DMS53 (cell line): ENCODE measurements around the gene MS4A4A.
"Not testable (repeated sequence)": the region's sequence is repeated elsewhere in the genome, so short reads cannot be mapped to it uniquely, and the experiment has no call there.

Experiments
- DNase-seq: peaks from one replicate; lab custom pipeline; 2025; lab: John Stamatoyannopoulos, UW

MS4A4A gene

GRCh38 chr11:60280412-60280811, at the start of gene MS4A4A:
TSS of gene MS4A4A (plus strand) at chr11:60280666. CDS start at chr11:60280676, 10 bp downstream.
- no peak for DNase-seq

DNA sequence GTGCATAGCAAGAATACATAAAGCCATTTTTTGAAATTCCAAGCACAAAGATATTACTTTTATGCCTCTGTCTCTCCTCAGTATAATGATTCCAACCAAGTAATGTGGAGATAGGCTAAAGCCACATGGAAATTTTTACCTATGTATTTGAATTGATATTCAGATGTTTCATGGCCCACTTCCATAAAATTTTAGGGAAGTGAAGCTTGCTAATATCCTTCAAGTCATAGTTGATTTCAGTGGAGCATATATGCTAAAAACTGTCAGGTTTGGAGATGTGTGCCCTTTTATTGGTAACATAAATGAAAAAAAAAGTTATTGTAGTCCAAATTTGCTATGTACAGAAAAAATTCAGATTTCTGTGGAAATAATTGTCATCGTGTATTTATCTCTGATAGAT, 49.8 kb upstream of the MS4A4A start:
- no peak for DNase-seq

GRCh38 chr11:60235321-60235720, 45.1 kb upstream of the MS4A4A start:
- no peak for DNase-seq

DNA sequence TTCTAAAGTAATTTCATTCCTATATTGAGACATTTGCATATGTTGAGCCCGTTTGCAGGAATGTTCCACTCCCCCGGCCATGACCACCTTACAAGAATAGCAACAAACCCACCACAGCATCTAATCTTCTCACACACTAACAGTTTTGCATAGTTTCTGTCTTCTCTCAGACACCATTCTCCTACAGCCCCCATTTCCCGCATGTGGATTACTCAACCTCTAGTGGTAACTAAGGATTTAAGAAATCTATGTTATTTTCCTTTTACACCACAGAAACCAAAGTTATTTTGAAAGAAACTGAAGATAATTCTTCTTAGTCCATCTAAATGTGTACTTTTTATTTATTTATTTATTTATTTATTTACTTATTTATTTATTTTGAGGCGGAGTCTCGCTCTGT, 39.8 kb upstream of the MS4A4A start:
- no peak for DNase-seq

DNA sequence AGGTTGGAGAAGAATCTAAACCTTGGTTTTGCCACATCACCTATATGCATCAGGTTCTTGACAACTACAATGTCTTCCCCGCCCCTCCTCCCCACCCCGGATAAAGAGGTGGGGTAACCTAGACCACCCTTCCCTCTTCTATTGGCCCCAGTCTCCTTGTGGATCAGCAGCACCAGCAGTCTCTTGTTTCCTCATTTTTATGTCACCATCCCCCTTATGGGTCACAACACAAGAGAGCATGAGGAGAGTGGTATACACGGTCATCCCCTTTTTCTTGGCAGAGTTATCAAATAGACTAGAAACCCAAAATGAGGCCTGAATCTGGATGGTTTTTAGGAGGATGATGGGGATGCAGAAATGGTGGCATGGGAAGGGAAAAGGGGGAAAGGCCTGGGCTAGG, 38.7 kb upstream of the MS4A4A start:
- no peak for DNase-seq

- DNase-seq, result no peak
Observed at GRCh38 chr11:60242740-60243239, 37.7 kb upstream of the MS4A4A start, which contains the start of gene MS4A4E. TSS of gene MS4A4E (minus strand) at chr11:60243137. CDS start at chr11:60230055, 13,082 bp downstream.

DNA sequence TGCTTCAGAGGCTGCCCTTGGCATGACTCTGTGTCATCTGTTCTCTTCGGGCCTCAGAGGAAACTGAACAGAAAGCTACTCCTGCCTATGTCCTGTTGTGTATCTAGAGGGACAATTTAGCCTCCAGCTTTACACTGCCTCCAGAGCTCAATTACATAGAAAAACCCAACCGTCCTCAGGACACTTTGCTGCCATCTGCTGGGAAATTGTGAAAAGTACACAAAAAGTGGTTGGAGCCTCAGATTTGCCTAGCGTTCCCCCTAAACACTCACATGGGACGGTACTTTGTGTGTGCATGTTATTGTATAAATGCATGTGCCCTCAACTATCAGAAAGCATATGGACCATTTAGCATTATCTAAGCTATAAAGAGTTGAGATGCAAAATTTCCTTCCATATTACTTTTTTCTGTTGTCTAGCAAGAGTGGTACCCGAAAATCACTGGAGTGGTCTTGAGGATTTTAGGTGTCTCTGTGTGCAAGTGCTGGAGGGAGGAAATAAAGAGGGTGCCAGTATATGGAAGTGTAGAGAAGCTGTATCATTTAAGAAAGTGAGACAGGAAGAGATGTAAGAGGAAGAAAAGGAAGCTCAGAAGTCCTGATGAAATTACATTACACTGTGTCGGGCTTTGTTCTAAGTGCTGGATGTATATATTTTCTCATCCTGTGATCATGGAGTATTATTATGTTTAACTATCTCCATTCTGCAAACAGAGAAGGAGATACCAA, 28.8 kb upstream of the MS4A4A start:
- peak; percentile 20 for DNase-seq

DNA sequence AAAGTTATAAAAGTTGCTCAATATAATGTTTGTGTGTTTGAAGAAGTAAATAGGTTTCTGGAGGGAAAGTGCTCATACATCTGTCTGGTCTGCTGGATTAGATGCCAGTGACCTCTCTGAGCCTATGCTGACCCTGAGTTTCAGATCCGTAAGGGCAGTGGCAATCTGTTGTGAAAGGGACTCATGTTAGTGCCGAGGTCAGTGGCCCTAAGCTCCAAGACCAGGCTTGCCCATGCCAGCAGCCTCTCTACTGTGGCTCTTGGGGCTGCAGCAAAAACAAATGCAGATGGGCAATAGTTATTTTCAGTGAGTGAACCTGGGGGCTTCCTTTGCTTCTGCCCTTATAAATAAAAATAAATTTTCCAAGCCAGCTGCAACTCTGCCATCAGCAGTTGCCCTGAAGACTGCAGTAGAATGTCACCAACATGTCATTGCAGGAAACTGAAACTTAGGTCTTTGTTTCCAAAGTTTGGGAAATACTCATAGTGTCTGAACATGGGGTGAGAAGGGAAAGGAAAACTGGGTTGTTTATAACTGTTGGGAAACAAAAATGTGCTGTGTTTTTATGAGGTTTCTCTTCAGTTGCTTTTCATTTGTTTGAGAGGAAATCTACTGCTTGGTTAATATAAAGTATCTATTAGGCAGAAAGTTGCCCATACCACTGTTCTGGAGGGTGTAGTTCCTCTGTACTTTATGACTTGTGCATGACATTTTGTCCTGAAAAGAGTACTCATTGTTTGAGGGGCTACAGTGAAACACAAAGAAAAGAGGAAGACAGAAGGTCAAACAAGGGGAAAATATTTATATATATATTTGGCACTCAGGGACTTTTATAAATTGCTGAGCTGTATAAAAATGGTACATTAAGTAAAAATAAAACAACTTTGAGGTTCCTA, 28.0 kb upstream of the MS4A4A start:
- DNase-seq, result no peak

- no peak for DNase-seq
Observed at GRCh38 chr11:60257956-60258722, 22.3 kb upstream of the MS4A4A start.

- DNase-seq, result no peak
Observed at GRCh38 chr11:60261014-60261413, 19.5 kb upstream of the MS4A4A start.

DNA sequence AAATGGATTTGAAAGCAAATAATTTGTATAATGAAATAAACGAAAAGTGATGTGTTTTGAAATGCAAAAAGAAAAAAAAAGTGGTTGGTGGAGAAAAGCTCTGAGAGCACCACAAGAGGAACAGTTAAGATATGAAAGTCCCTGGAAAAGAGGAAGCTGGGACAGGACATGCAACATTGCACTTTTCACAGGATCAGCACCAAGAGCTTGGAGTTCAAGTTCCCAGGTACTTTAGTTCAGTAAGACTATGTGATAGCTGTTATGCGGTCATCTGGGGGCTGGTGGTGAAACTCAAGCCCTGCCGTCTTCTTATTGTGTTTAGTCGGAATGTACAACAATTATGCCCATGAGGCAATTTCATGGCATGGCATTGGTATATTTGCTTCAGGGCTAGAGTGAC, 17.1 kb upstream of the MS4A4A start:
- no peak for DNase-seq

GRCh38 chr11:60264644-60265043, 15.8 kb upstream of the MS4A4A start:
- DNase-seq, result no peak

- DNase-seq, result peak; percentile 73
Observed at GRCh38 chr11:60265373-60266214, 14.9 kb upstream of the MS4A4A start.

- no peak for DNase-seq
Observed at GRCh38 chr11:60274416-60274815, 6.0 kb upstream of the MS4A4A start.

- no peak for DNase-seq
Observed at GRCh38 chr11:60281485-60281884, 1.0 kb downstream of the MS4A4A start.

DNA sequence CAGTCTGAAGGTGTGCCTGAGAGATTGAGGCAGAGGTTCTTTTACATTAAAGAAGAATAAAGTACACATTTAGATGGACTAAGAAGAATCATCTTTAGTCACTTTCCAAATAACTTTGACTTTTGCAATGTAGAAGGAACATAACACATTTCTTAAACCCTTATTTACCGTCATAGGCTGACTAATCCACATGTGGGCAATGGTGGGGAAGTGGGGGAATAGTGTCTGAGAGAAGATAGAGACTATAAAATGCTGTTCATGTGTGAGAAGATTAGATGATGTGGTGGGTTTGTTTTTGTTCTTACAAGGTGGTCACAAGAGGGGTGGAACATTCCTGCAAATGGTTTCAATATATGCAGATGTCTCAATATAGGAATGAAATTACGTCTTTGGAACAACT, 1.8 kb downstream of the MS4A4A start:
- DNase-seq, result no peak

- DNase-seq, result peak; percentile 9
Observed at GRCh38 chr11:60285411-60286126, 5.1 kb downstream of the MS4A4A start.

DNA sequence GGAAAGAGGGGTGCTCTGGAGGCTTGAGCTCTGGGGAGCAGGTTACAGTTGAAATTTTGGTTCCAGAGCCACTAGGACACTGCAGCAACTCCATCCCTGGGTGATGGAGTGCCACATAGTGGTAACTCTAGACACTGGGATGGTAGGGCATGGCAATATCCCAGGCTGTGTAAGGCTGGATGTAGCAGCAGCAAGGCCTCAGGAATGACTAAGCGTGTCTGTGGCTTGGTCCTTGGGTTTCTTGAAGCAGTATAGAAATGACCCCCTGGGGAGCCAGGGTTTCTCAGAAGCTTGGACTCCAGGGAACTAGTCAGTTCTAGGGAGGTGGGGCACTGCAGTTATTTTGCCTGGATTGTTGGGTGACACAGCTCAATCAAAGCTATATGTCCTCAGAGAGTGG, 8.1 kb downstream of the MS4A4A start:
- no peak for DNase-seq

DNA sequence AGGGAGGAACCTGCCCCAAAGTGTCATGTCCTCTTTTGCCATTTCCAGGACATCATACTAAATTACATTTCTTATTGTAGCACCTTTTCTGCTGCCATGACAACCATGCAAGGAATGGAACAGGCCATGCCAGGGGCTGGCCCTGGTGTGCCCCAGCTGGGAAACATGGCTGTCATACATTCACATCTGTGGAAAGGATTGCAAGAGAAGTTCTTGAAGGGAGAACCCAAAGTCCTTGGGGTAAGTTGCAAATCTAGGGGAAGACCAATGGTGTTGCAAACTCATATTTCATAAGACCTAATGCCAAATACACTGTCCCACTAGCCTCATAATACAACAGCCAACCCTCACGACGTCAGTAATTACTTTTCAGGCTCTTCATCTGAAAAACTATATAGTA, 11.7 kb downstream of the MS4A4A start:
- DNase-seq, result no peak

DNA sequence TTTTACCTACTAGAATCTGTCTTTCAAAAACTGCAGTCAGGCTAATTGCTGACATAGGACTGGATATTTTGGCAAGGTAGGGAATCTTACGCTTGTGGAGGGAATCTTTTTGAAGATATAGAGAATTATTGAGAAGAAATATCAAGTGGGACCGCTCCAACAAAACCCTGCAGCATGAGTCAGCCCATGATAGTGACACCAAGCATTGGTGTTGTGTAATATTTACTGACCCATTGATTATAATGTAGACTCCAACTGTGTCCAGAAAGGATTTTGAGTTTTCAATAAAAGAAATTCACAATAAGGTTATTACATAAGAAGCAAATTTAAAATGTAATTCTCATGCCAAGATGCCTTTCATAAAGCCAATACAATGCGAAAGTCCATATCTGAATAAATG, 20.7 kb downstream of the MS4A4A start:
- no peak for DNase-seq

DNA sequence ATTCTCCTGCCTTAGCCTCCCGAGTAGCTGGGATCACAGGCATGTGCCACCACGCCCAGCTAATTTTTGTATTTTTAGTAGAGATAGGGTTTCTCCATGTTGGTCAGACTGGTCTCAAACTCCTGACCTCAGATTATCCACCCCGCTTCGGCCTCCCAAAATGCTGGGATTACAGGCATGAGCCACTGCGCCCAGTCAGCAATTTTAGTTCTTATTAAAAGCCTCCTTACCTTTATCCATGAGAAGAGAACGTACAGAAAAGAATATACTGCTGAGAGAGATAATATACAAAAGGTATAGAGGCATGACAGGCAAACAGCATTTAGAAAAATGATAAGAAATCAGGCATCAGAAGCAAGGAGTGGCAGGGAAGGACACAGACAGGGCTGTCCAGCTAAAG, 21.4 kb downstream of the MS4A4A start:
- DNase-seq, result not testable (repeated sequence)
